ENCODE data around the gene CTTNBP2NL.

Gene CTTNBP2NL

GRCh38 chr1:112508278-112509004, 112.4 kb downstream of the CTTNBP2NL start, which contains the start of gene WNT2B:
TSS of gene WNT2B (plus strand) at chr1:112508965. CDS start at chr1:112509263, 298 bp downstream.
- DNase-seq = peak; percentile 10 to 33

- no peak for DNase-seq
Observed at GRCh38 chr1:112509005-112509659, 113.1 kb downstream of the CTTNBP2NL start.

GRCh38 chr1:112509660-112510178, 113.7 kb downstream of the CTTNBP2NL start:
- DNase-seq = no peak

GRCh38 chr1:112510340-112510739, 114.3 kb downstream of the CTTNBP2NL start:
- DNase-seq = no peak

Measured in Kasumi-1 (cell line).